ENCODE data around the gene TRHDE. TPM values are rescaled to one million over a fixed set of nuclear protein-coding genes. Genes with fewer than 3 reads are reported as not detected.

TRHDE gene
- total RNA-seq, 2 experiments from 2014 or later, result not detected

GRCh38 chr12:72523754-72524153 is 251.6 kb downstream of the TRHDE start:
- Mint-ChIP-seq H3K9me3 (no peaks in the 10 kb centered on the region), H3K4me1 (no peaks in the 10 kb centered on the region), H3K4me3 (no peak overlapping the region), H3K36me3 (ENCODE audit: low read depth) (no peaks in the 10 kb centered on the region), H3K27ac (no peak overlapping the region), H3K27me3 (no peaks in the 10 kb centered on the region)
- CTCF ChIA-PET, result no interaction called here
- POLR2A ChIA-PET, result no interaction called here
- no peak for DNase-seq

GRCh38 chr12:72535212-72535990 is 263.2 kb downstream of the TRHDE start:
- no peak overlapping the region for H3K4me3 Mint-ChIP-seq
- H3K27me3 Mint-ChIP-seq, result no peaks in the 10 kb centered on the region
- no peak for DNase-seq
- ChIA-PET POLR2A (no interaction called here), CTCF (no interaction called here)
- H3K36me3 Mint-ChIP-seq (ENCODE audit: low read depth), result no peaks in the 10 kb centered on the region
- no peaks in the 10 kb centered on the region for H3K4me1 Mint-ChIP-seq
- H3K9me3 Mint-ChIP-seq, result no peaks in the 10 kb centered on the region
- H3K27ac Mint-ChIP-seq, result no peak overlapping the region

GRCh38 chr12:72540811-72541210 is 268.6 kb downstream of the TRHDE start:
- Mint-ChIP-seq H3K4me3 (no peak overlapping the region), H3K27me3 (no peaks in the 10 kb centered on the region), H3K4me1 (no peaks in the 10 kb centered on the region), H3K9me3 (no peaks in the 10 kb centered on the region), H3K36me3 (ENCODE audit: low read depth) (no peaks in the 10 kb centered on the region), H3K27ac (no peak overlapping the region)
- ChIA-PET CTCF (no interaction called here), POLR2A (no interaction called here)
- no peak for DNase-seq

- H3K27ac Mint-ChIP-seq, result no peak overlapping the region
- no peaks in the 10 kb centered on the region for H3K4me1 Mint-ChIP-seq
- CTCF ChIA-PET, result no interaction called here
- POLR2A ChIA-PET, result no interaction called here
- no peaks in the 10 kb centered on the region for H3K27me3 Mint-ChIP-seq
- no peaks in the 10 kb centered on the region for H3K9me3 Mint-ChIP-seq
- no peak overlapping the region for H3K4me3 Mint-ChIP-seq
- no peaks in the 10 kb centered on the region for H3K36me3 Mint-ChIP-seq (ENCODE audit: low read depth)
- no peak for DNase-seq
These were observed 271.8 kb downstream of the TRHDE start for GRCh38 chr12:72543777-72544467.

- Mint-ChIP-seq H3K27ac (no peak overlapping the region), H3K4me3 (no peak overlapping the region), H3K27me3 (no peaks in the 10 kb centered on the region), H3K4me1 (no peaks in the 10 kb centered on the region), H3K9me3 (no peaks in the 10 kb centered on the region), H3K36me3 (ENCODE audit: low read depth) (no peaks in the 10 kb centered on the region)
- POLR2A ChIA-PET, result no interaction called here
- CTCF ChIA-PET, result no interaction called here
- DNase-seq, result no peak
These were observed 273.9 kb downstream of the TRHDE start for GRCh38 chr12:72546106-72546505.

GRCh38 chr12:72547573-72547972 is 275.4 kb downstream of the TRHDE start:
- no peak overlapping the region for H3K4me3 Mint-ChIP-seq
- H3K9me3 Mint-ChIP-seq, result no peaks in the 10 kb centered on the region
- ChIA-PET CTCF (no interaction called here), POLR2A (no interaction called here)
- H3K4me1 Mint-ChIP-seq, result no peaks in the 10 kb centered on the region
- no peaks in the 10 kb centered on the region for H3K36me3 Mint-ChIP-seq (ENCODE audit: low read depth)
- H3K27me3 Mint-ChIP-seq, result no peaks in the 10 kb centered on the region
- DNase-seq, result no peak
- H3K27ac Mint-ChIP-seq, result no peak overlapping the region

GRCh38 chr12:72549184-72549583 is 277.0 kb downstream of the TRHDE start:
- Mint-ChIP-seq H3K4me1 (no peaks in the 10 kb centered on the region), H3K36me3 (ENCODE audit: low read depth) (no peaks in the 10 kb centered on the region), H3K9me3 (no peaks in the 10 kb centered on the region), H3K4me3 (no peak overlapping the region), H3K27me3 (no peaks in the 10 kb centered on the region), H3K27ac (no peak overlapping the region)
- ChIA-PET POLR2A (no interaction called here), CTCF (no interaction called here)
- DNase-seq, result no peak

GRCh38 chr12:72560003-72560769 is 288.0 kb downstream of the TRHDE start:
- Mint-ChIP-seq H3K4me1 (no peaks in the 10 kb centered on the region), H3K27me3 (no peaks in the 10 kb centered on the region), H3K9me3 (no peaks in the 10 kb centered on the region), H3K4me3 (no peak overlapping the region), H3K27ac (no peak overlapping the region), H3K36me3 (ENCODE audit: low read depth) (no peaks in the 10 kb centered on the region)
- ChIA-PET POLR2A (no interaction called here), CTCF (no interaction called here)
- no peak for DNase-seq

GRCh38 chr12:72570601-72571000 is 298.4 kb downstream of the TRHDE start:
- no peak overlapping the region for H3K27ac Mint-ChIP-seq
- no peak for DNase-seq
- POLR2A ChIA-PET, result no interaction called here
- CTCF ChIA-PET, result no interaction called here
- no peaks in the 10 kb centered on the region for H3K36me3 Mint-ChIP-seq (ENCODE audit: low read depth)
- no peak overlapping the region for H3K4me3 Mint-ChIP-seq
- no peaks in the 10 kb centered on the region for H3K9me3 Mint-ChIP-seq
- H3K27me3 Mint-ChIP-seq, result no peaks in the 10 kb centered on the region
- no peaks in the 10 kb centered on the region for H3K4me1 Mint-ChIP-seq

GRCh38 chr12:72574138-72574537 is 302.0 kb downstream of the TRHDE start:
- H3K27me3 Mint-ChIP-seq, result no peaks in the 10 kb centered on the region
- no peaks in the 10 kb centered on the region for H3K36me3 Mint-ChIP-seq (ENCODE audit: low read depth)
- no peak overlapping the region for H3K27ac Mint-ChIP-seq
- ChIA-PET CTCF (no interaction called here), POLR2A (no interaction called here)
- no peak overlapping the region for H3K4me3 Mint-ChIP-seq
- DNase-seq, result no peak
- no peaks in the 10 kb centered on the region for H3K4me1 Mint-ChIP-seq
- H3K9me3 Mint-ChIP-seq, result no peaks in the 10 kb centered on the region

GRCh38 chr12:72578327-72578726 is 306.2 kb downstream of the TRHDE start:
- Mint-ChIP-seq H3K27ac (no peak overlapping the region), H3K9me3 (no peaks in the 10 kb centered on the region), H3K4me3 (no peak overlapping the region), H3K36me3 (ENCODE audit: low read depth) (no peaks in the 10 kb centered on the region), H3K4me1 (no peaks in the 10 kb centered on the region), H3K27me3 (no peaks in the 10 kb centered on the region)
- DNase-seq, result no peak
- CTCF ChIA-PET, result no interaction called here
- POLR2A ChIA-PET, result no interaction called here

- peaks cover 3% of the 10 kb centered on the region for H3K9me3 Mint-ChIP-seq
- H3K4me3 Mint-ChIP-seq, result no peak overlapping the region
- H3K36me3 Mint-ChIP-seq (ENCODE audit: low read depth), result no peaks in the 10 kb centered on the region
- H3K27ac Mint-ChIP-seq, result no peak overlapping the region
- POLR2A ChIA-PET, result no interaction called here
- CTCF ChIA-PET, result no interaction called here
- no peaks in the 10 kb centered on the region for H3K4me1 Mint-ChIP-seq
- no peak for DNase-seq
- H3K27me3 Mint-ChIP-seq, result no peaks in the 10 kb centered on the region
These were observed 314.3 kb downstream of the TRHDE start for GRCh38 chr12:72586456-72586855.

GRCh38 chr12:72602581-72602980 is 330.4 kb downstream of the TRHDE start:
- CTCF ChIA-PET, result no interaction called here
- peaks cover 20% of the 10 kb centered on the region for H3K9me3 Mint-ChIP-seq
- H3K27me3 Mint-ChIP-seq, result no peaks in the 10 kb centered on the region
- POLR2A ChIA-PET, result no interaction called here
- no peak overlapping the region for H3K4me3 Mint-ChIP-seq
- no peak for DNase-seq
- H3K36me3 Mint-ChIP-seq (ENCODE audit: low read depth), result no peaks in the 10 kb centered on the region
- H3K4me1 Mint-ChIP-seq, result no peaks in the 10 kb centered on the region
- H3K27ac Mint-ChIP-seq, result no peak overlapping the region

Data from activated CD4-positive, alpha-beta T cell treated with anti-CD3 and anti-CD28 coated beads, Interleukin-2, amount 10 ng/mL, durations not matched to agents 7 days and 5 days (primary cell).